NCI-H82 (cell line): ENCODE data around the gene RPS23.
"Not testable (repeated sequence)": the region's sequence is repeated elsewhere in the genome, so short reads cannot be mapped to it uniquely, and the experiment has no call there.

Source experiments
- DNase-seq: peaks from one replicate; lab custom pipeline; 2025; lab: John Stamatoyannopoulos, UW

RPS23 gene

GRCh38 chr5:82290005-82290404 lies 11.9 kb upstream of the RPS23 start:
- DNase-seq: no peak

DNA sequence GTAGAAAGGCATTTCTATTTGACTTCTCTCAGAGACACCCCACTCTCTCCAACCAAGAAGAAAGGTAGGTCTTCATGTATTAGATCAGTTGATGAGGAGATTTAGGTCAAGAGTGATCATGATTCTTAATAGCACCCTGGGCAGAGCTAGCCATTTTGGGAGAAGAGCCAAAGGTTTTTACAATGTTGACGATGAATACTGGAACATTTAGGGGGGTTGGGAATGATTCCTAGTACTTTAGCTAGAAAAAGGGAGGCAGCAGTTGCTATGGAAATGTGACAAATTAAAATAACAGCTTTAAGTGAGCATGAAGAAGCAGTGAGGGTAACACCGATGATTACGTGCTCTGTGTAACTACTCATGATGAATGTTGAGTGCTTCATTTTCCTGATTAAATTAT lies 9.5 kb upstream of the RPS23 start:
- DNase-seq: no peak

DNA sequence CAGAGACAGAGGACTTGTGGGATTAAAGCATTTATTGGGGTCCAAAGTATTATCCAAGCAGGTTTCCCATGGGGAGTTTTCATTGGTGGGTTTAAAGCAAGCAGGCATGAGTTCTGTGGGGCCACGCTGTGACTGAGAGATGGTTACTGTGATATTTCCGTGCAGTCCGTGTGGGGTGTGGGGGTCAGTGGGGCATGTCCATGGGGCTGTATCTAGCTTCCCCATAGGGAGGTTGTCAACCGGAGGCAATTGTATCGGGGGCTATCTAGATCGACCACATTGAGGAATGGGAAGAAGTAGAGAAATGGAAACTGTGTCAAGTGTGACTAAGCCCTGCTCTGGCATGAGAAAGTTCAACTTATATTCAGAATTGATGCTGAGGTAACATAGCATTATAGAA lies 7.1 kb upstream of the RPS23 start:
- DNase-seq: no peak

DNA sequence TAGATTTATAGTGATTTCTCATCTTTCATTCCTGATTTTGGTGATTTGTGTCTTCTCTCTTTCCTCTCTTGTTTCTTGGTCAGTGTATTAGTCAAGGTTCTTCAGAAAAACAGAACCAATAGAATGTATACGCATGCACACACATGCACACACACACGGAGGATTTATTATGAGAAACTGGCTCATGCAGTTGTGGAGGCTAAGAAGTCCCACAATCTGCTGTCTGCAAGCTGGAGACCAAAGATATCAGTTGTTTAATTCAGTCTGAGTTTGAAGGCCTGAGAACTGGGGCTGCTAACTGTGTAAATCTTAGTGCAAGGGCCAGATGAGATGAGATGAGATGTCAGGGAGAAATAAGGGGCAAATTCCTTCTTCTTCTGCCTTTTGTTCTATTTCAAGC lies 5.7 kb upstream of the RPS23 start:
- no peak for DNase-seq

- DNase-seq: no peak
Observed at GRCh38 chr5:82278711-82279370, 687 bp upstream of the RPS23 start.

- DNase-seq: peak; percentile 30
Observed at GRCh38 chr5:82277613-82277986, 554 bp downstream of the RPS23 start.

DNA sequence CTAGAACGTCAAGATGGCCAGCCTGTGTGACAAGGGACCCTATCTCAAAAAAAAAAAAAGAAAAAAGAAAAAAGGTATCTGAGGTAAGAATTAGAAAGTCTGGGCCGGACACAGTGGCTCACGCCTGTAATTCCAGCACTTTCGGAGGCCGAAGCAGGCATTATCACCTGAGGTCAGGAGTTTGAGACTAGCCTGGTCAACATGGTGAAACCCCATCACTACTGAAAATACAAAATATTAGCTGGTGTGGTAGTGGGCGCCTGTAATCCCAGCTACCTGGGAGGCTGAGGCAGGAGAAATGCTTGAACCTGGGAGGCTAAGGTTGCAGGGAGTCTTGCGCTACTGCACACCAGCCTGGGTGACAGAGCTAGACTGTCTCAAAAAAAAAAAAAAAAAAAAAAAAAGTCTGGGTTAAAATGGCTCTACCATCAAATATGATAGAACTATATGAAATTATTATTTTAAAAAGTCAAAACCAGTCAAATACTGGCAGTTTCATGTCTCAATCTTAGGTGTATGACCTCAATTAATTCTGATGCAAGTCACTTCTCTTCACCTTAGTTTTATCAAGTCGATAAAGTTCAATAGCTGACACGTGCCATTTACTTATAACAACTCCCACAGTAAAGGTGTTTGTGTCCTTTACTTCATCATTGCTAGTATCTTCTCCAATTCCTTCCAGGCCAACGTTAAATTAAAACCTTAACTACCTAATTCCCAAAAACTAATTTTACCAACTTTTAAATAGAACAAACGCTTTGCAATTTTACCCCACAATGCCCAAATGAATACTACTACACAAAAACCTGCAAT lies 1.1 kb downstream of the RPS23 start:
- DNase-seq: no peak

DNA sequence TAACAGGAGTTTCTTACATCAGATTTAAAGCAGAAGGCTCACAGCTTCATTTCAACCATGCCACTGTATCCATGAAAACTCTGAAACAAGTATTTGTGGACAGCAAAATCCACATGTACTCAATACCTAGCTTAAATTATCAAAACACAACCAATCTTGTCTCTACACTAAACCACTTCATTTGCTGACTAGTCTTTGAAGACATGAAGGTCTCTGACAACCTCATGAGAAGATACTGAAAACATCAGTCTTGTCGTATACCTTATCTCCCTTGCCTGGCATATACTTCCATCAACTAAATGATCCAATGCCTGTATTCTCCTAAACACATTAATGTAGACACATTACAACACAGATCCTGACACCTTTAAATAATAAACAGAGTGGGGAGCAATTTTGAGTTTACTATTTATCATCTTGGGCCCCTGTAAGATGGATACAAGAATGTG lies 2.9 kb downstream of the RPS23 start:
- DNase-seq: no peak

GRCh38 chr5:82274343-82275211 lies 3.6 kb downstream of the RPS23 start:
- peak; percentile 40 for DNase-seq

DNA sequence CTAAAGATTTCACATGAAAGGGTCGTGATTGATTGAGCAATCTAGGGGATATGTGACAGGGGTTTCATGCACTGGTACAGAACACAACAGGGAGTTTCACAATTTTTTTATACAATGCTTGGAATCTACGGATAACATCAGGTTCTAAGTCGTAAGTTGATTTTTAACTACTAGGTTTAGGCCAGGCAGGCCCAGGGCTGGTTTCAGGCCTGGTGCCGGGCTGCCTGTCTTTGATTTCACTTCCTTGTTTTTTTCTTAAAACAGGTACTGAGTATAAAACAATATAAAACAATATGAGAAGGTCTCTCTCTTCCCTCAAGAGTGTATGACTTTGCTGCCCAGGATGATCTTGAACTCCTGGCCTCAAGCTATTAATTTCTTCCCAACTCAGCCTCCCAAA lies 4.7 kb downstream of the RPS23 start:
- DNase-seq: not testable (repeated sequence)

GRCh38 chr5:82272571-82273356 lies 5.4 kb downstream of the RPS23 start:
- peak; percentile 10 for DNase-seq

DNA sequence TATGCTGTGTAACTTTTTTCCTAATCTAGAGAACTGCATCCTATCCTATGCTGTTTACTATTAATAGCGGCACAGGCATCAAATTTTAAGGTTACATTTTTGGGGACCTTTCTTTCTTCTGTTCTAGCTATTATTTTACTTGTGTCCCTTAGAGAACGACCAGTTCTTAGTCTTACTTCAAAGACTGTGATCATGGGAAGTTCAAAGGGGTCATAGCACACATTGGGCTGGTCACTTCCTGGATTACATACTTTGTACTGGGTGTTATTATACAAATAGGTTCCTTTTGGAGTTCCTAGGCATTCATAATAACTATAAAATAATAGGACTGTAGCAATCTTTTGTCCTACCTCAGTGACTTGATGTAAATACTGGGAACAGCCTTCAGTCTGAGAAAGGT lies 8.8 kb downstream of the RPS23 start:
- DNase-seq: not testable (repeated sequence)

DNA sequence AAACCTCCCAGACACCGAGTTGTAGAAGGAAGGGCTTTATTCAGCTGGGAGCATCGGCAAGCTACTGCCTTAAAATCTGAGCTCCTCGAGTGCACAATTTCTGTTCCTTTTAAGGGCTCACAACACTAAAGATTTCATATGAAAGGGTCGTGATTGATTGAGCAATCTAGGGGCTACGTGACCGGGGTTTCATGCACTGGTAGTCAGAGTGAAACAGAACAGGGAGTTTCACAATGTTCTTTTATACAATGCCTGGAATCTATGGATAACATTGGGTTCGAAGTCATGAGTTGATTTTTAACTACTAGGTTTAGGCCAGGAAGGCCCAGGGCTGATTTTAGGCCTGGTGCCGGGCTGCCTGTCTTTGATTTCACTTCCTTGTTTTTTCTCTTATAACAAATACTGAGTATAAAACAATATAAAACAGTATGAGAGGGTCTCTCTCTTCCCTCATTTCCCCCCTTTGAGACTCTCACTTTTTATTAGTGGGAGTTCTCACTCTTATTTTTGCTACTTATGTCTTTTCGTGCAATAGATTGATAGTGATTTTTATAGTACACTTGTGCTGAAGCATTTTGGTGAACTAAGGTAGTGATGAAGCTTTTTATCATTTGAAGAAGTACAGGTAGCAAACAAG lies 10.7 kb downstream of the RPS23 start:
- not testable (repeated sequence) for DNase-seq

DNA sequence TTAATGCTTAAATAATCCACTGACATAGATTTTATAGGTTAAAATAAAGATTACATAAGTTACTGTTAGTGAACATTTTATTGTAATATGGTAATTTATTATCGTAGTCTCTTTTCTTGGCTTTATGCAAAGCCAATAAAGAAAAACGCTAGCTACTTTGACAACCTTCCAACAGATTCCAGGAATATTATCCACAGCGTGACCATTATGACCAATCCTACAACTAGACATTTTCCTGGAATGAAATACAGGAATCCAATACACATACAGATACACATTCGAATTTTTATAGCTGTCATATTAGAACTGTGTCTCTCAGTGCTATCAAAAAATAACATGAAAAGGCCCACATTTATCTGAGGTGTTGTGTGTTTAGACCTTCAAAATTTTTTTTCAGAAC lies 13.1 kb downstream of the RPS23 start:
- DNase-seq: no peak

DNA sequence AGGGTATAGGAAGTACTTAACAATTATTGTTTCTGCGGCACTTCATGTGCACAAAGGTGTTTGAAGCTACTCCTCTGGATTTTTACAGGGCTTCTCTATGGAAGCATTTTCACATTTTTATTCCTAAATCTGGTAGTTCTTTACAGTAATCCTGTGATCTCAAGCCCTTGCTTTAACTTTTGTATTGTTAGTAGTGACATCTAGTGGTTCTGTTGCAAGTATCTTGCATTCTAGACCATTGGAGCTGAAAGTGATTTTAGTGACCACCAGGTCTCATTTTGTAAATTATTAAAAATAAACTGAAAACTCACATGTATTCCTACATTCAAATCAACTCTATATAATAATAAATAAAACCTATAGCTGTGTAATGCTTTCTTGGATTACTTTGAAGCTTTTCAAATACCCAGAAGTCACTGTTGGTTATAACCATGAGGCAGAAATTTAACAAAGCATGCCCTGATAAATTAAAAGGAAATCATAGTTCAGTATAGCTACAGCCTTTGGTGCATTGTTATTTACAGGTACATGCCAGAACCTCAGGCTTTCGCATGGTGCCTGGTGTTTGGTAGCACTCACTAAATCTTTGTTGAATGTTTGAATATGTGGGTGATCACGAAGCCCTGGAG lies 18.9 kb downstream of the RPS23 start:
- peak; percentile 4 for DNase-seq

DNA sequence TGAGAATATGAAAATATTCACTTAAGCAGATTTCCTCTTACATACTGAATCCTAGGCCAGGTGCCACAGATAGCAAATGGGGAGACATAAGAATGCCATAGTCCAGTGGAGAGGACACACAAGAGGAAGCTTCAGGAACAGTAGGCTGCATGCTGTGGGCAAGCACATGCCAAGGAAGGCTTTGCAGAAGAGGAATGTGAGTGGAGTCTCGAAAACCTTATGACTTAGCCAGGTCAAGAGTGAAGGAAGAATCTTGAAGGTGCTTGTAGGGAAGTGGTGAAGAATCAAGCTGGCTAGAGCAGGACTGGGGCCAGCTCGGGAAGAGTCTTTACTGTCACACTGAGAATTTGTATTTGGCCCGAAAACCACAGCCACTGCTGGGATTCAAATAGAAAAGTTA lies 20.4 kb downstream of the RPS23 start:
- no peak for DNase-seq

DNA sequence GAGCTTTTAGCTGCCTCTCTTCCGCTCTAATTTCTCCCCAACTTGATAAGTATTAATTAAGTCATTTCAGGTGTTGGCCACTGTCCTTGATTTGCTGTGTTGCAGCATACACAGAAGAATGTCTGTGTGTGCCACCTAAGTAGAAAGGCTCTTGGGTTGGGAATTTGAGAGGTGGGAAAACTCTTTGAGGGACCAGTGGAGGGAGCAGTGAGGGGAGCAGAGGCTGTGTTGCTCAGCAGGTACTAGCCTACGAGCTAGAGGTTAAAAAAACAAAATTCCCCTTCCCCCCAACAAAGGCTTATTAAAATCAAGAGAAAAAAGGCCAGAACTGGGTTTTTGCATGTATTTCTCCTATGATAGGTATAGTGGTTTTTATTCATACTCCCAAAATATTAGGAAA lies 20.9 kb downstream of the RPS23 start:
- DNase-seq: no peak

DNA sequence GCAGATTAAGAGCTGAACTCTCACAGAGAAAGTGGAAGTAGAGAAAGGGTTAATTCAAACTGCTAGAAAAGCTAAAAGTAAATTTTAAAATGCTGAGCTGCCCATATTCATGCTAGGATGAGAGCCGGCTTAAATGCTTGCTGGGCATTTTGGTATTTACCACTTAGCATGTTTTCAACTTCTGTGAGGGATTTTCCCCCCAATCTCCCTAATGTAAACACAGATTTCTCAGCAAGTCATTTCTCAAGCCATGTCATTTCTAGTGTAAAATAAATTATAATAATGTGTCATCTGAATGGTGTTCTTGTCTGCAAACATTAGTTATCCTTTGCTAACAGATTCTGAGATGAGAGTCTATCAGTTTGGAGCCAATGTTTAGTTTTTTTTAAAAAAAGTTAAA lies 22.3 kb downstream of the RPS23 start:
- DNase-seq: no peak

DNA sequence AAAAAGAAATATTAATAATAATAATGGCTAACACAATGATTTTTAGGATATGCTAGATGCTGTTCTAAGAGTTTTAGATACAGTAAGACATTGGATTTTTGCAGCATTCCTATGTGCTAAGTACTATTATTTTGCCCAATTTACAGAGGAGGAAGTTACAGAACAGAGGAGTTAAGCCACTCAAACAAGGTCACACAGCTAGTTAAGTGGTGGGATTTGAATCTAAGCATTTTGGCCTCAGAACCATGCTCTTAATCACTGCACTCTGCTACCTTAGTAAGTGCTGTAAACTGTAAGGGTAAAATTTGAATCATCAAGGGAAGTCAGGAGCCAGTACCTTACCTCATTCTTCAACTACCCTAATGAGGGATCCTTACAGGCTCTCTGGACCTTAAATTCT lies 25.4 kb downstream of the RPS23 start:
- no peak for DNase-seq

DNA sequence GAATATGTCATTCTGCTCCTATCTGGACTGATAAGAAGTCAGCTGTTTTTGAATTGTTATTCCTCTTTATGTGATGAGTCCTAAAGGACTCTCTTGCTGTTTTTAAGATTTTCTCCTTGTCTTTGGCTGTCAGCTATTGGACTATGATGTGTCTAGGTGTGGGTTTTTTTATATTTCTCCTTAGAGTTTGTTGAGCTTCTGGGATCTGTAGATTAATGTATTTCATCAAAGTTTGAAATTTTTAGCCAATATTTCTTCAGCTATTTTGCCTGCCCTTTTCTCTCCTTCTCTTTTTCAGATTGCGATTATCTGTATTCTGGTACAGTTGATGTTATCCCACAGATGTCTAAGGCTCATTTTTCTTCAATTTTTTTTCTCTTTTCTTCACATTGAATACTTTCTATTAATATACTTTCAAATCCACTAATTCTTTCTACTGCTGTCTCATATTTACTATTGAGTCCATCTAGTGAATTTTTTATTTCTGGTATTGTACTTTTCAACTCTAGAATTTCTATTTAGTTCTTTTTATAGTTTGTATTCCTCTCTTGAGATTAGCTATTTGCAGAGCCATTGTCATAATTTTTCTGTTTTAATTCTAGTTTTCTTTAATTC lies 31.1 kb downstream of the RPS23 start:
- no peak for DNase-seq
